H9 (cell line): ENCODE data around the gene DIAPH3. TPM values are rescaled to one million over a fixed set of nuclear protein-coding genes. Genes with fewer than 3 reads are reported as not detected.

Experiments used
- DNase-seq: peaks from one replicate; pipeline ENCODE4 v3.0.0-alpha.2; 2017
- H2AFZ ChIP-seq: one replicate; pipeline ENCODE4 v1.6.1; 2013; ENCODE audit warnings: mild to moderate bottlenecking, low read length, control low read depth, moderate library complexity
- H2AK5ac ChIP-seq: 2 replicates; pipeline ENCODE4 v1.6.1; 2013; ENCODE audit warnings: low read length, control low read depth, mixed read lengths; ENCODE audit not compliant: insufficient read length
- H2BK120ac ChIP-seq: one replicate; pipeline ENCODE4 v1.6.1; 2013; ENCODE audit warnings: low read depth, mild to moderate bottlenecking, low read length, control low read depth, inconsistent platforms; ENCODE audit not compliant: poor library complexity, severe bottlenecking
- H2BK12ac ChIP-seq: 2 replicates; pipeline ENCODE4 v1.6.1; 2013; ENCODE audit warnings: low read length, control low read depth, mixed read lengths, low read depth; ENCODE audit not compliant: insufficient read length
- H2BK15ac ChIP-seq: 2 replicates; pipeline ENCODE4 v1.6.1; 2013; ENCODE audit warnings: low read depth, low read length, control low read depth
- H2BK20ac ChIP-seq: one replicate; pipeline ENCODE4 v1.6.1; 2013; ENCODE audit warnings: low read depth, mild to moderate bottlenecking, low read length, control low read depth, inconsistent platforms; ENCODE audit not compliant: poor library complexity, severe bottlenecking
- H2BK5ac ChIP-seq: 2 replicates; pipeline ENCODE4 v1.6.1; 2013; ENCODE audit warnings: low read length, control low read depth, mixed read lengths; ENCODE audit not compliant: insufficient read length
- H3K14ac ChIP-seq: 2 replicates; pipeline ENCODE4 v1.6.1; 2013; ENCODE audit warnings: low read length, control low read depth; ENCODE audit not compliant: insufficient read depth
- H3K18ac ChIP-seq: 2 replicates; pipeline ENCODE4 v1.6.1; 2013; ENCODE audit warnings: low read depth, mild to moderate bottlenecking, mixed read lengths, low read length, control low read depth; ENCODE audit not compliant: insufficient read length
- H3K23ac ChIP-seq: 2 replicates; pipeline ENCODE4 v1.6.1; 2013; ENCODE audit warnings: low read length, control low read depth, mixed read lengths, low read depth; ENCODE audit not compliant: insufficient read length
- H3K23me2 ChIP-seq: 2 replicates; pipeline ENCODE4 v1.6.1; 2013; ENCODE audit warnings: low read depth, mild to moderate bottlenecking, mixed read lengths, low read length, control low read depth; ENCODE audit not compliant: insufficient read length, poor library complexity, severe bottlenecking
- H3K27ac ChIP-seq: 2 replicates; pipeline ENCODE4 v1.5.1; 2013; ENCODE audit warnings: low read length, control low read depth, mixed read lengths, low read depth; ENCODE audit not compliant: insufficient read length
- H3K27me3 ChIP-seq: 2 replicates; pipeline ENCODE4 v1.6.1; 2013; ENCODE audit warnings: low read length, control low read depth, inconsistent platforms; ENCODE audit not compliant: insufficient read depth
- H3K4ac ChIP-seq: 2 replicates; pipeline ENCODE4 v1.6.1; 2013; ENCODE audit warnings: low read depth, mild to moderate bottlenecking, control low read depth, inconsistent platforms, low read length, moderate library complexity
- H3K4me1 ChIP-seq: 2 replicates; pipeline ENCODE4 v1.6.1; 2013; ENCODE audit warnings: low read length, control low read depth, inconsistent platforms; ENCODE audit not compliant: insufficient read depth
- H3K4me2 ChIP-seq: 2 replicates; pipeline ENCODE4 v1.6.1; 2013; ENCODE audit warnings: low read length, control low read depth, mixed read lengths; ENCODE audit not compliant: insufficient read length, insufficient read depth
- H3K56ac ChIP-seq: 2 replicates; pipeline ENCODE4 v1.6.1; 2013; ENCODE audit warnings: low read depth, mild to moderate bottlenecking, mixed read lengths, low read length, control low read depth; ENCODE audit not compliant: insufficient read length
- H3K79me1 ChIP-seq: 2 replicates; pipeline ENCODE4 v1.6.1; 2013; ENCODE audit warnings: low read depth, mild to moderate bottlenecking, moderate library complexity, low read length, control low read depth, inconsistent platforms; ENCODE audit not compliant: insufficient read depth, poor library complexity, severe bottlenecking
- H3K79me2 ChIP-seq: 2 replicates; pipeline ENCODE4 v1.6.1; 2013; ENCODE audit warnings: low read length, control low read depth, inconsistent platforms; ENCODE audit not compliant: insufficient read depth
- H3K9ac ChIP-seq: 2 replicates; pipeline ENCODE4 v1.6.1; 2013; ENCODE audit warnings: low read length, control low read depth, mixed read lengths; ENCODE audit not compliant: insufficient read length; ENCODE audit errors: extremely low read depth
- H3K9me3 ChIP-seq: one replicate; pipeline ENCODE4 v1.6.1; 2013; ENCODE audit warnings: low read depth, low read length, inconsistent platforms; ENCODE audit not compliant: control insufficient read depth
- H3T11ph ChIP-seq: one replicate; pipeline ENCODE4 v1.6.1; 2013; ENCODE audit warnings: mild to moderate bottlenecking, low read length, control low read depth, inconsistent platforms
- H4K20me1 ChIP-seq: one replicate; pipeline ENCODE4 v1.6.1; 2013; ENCODE audit not compliant: control insufficient read depth, insufficient read length, insufficient read depth
- H4K5ac ChIP-seq: 2 replicates; pipeline ENCODE4 v1.6.1; 2013; ENCODE audit warnings: low read depth, mild to moderate bottlenecking, mixed read lengths, low read length, control low read depth; ENCODE audit not compliant: insufficient read length
- H4K8ac ChIP-seq: replicated peaks from 2 replicates; pipeline ENCODE4 v1.6.1; 2013; ENCODE audit warnings: low read length, control low read depth, mixed read lengths, low read depth; ENCODE audit not compliant: insufficient read length
- H4K91ac ChIP-seq: 2 replicates; pipeline ENCODE4 v1.6.1; 2013; ENCODE audit warnings: low read depth, mild to moderate bottlenecking, moderate library complexity, mixed read lengths, low read length, control low read depth; ENCODE audit not compliant: insufficient read length
- H3K27ac Mint-ChIP-seq, 3 experiments: 2 replicates in 2 of 3; 3 replicates in 1 of 3; pipeline ENCODE4 v1.8.0; 2020 to 2021; ENCODE audit warnings: mixed read lengths in 3 of 3, mild to moderate bottlenecking in 1 of 3, moderate library complexity in 1 of 3
- H3K27me3 Mint-ChIP-seq: 2 replicates; pipeline ENCODE4 v1.8.0; 2021; ENCODE audit warnings: low read depth, mild to moderate bottlenecking, moderate library complexity, mixed read lengths
- H3K36me3 Mint-ChIP-seq, 3 experiments: 2 replicates in 2 of 3; 3 replicates in 1 of 3; pipeline ENCODE4 v1.8.0; 2020 to 2021; ENCODE audit warnings: low read depth in 3 of 3, mixed read lengths in 3 of 3; ENCODE audit not compliant: insufficient read depth in 1 of 3
- H3K4me1 Mint-ChIP-seq, 2 experiments: 2 replicates each; pipeline ENCODE4 v1.8.0; 2020; ENCODE audit warnings: mixed read lengths in 2 of 2
- H3K4me3 Mint-ChIP-seq, 2 experiments: 2 replicates in 1 of 2; 3 replicates in 1 of 2; pipeline ENCODE4 v1.8.0; 2020 to 2021; ENCODE audit warnings: mild to moderate bottlenecking in 2 of 2, mixed read lengths in 2 of 2, moderate library complexity in 1 of 2
- H3K9me3 Mint-ChIP-seq, 2 experiments: 2 replicates in 1 of 2; 3 replicates in 1 of 2; pipeline ENCODE4 v1.8.0; 2020; ENCODE audit warnings: mild to moderate bottlenecking in 2 of 2, mixed read lengths in 2 of 2, moderate library complexity in 1 of 2
- WGBS: extraction: QIAGEN DNeasy Blood & Tissue Kit; methylation state at CpG from one replicate; pipeline ENCODE4 v1.1.7; 2013; ENCODE audit warnings: missing lambda C conversion rate, low lambda C conversion rate, mixed read lengths; ENCODE audit not compliant: insufficient read length; ENCODE audit errors: extremely low coverage; 5-methylcytosine and 5-hydroxymethylcytosine counted together
- total RNA-seq: library from RNA; stranded (reverse); gene quantifications from 2 replicates; pipeline ENCODE4 v1.2.1, GENCODE V29; 2021
- TF ChIP-seq, protein P1 (sequence below): fragments of 200-600 bp; sonication (generic); conservative IDR thresholded peaks from 3 replicates; pipeline ENCODE4 v1.8.0; 2021; ENCODE audit warnings: antibody characterized with exemption, mild to moderate bottlenecking

The DIAPH3 gene
- total RNA-seq, 1 experiment from 2014 or later, result 23.1 TPM

DNA sequence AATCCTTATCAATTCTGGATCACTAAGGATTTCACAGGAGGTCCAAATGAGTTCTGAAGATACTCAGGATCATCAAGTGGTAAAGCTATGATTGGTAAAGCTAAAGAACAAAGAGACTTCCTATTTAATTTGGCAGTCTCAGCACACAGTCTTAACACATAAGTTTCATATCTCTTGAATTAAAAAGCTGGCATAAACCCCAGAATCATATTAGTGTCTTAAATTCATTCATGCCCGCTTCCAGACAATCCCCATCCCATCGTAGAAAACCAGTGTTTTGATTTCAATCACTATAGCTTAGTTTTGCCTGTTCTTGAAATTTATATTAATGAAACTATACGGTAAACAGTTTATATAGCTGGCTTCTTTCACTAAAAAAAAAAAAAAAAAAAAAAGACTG lies 278.7 kb downstream of the DIAPH3 start:
- no peaks in the 10 kb centered on the region for H3K9me3 Mint-ChIP-seq
- Histone ChIP-seq H3K27ac (no peak overlapping the region), H2BK20ac (no peak overlapping the region), H3K18ac (no peak overlapping the region), H3K14ac (no peak overlapping the region), H3K4me1 (no peaks in the 10 kb centered on the region; the same call in 1 of the 2 replicates), H2AK5ac (no peak overlapping the region), H3K9me3 (no peaks in the 10 kb centered on the region), H2BK5ac (no peak overlapping the region), H3K23me2 (no peaks in the 10 kb centered on the region), H4K20me1 (no peaks in the 10 kb centered on the region), H4K5ac (no peak overlapping the region), H4K91ac (no peak overlapping the region), H2AFZ (no peak overlapping the region), H3K56ac (no peak overlapping the region), H4K8ac (no peak overlapping the region), H3T11ph (no peak overlapping the region), H2BK120ac (no peak overlapping the region), H3K4me2 (no peak overlapping the region), H3K9ac (no peak overlapping the region), H3K23ac (no peak overlapping the region), H3K4ac (no peak overlapping the region), H3K79me1 (no peaks in the 10 kb centered on the region), H2BK12ac (no peak overlapping the region), H2BK15ac (no peak overlapping the region), H3K27me3 (no peaks in the 10 kb centered on the region), H3K79me2 (no peaks in the 10 kb centered on the region)
- H3K4me3 Mint-ChIP-seq, result no peak overlapping the region
- no peaks in the 10 kb centered on the region for H3K4me1 Mint-ChIP-seq
- TF ChIP-seq, protein P1, sequence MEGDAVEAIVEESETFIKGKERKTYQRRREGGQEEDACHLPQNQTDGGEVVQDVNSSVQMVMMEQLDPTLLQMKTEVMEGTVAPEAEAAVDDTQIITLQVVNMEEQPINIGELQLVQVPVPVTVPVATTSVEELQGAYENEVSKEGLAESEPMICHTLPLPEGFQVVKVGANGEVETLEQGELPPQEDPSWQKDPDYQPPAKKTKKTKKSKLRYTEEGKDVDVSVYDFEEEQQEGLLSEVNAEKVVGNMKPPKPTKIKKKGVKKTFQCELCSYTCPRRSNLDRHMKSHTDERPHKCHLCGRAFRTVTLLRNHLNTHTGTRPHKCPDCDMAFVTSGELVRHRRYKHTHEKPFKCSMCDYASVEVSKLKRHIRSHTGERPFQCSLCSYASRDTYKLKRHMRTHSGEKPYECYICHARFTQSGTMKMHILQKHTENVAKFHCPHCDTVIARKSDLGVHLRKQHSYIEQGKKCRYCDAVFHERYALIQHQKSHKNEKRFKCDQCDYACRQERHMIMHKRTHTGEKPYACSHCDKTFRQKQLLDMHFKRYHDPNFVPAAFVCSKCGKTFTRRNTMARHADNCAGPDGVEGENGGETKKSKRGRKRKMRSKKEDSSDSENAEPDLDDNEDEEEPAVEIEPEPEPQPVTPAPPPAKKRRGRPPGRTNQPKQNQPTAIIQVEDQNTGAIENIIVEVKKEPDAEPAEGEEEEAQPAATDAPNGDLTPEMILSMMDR, result no peak
- no peak overlapping the region for H3K27ac Mint-ChIP-seq
- no peaks in the 10 kb centered on the region for H3K36me3 Mint-ChIP-seq
- no peak for DNase-seq
- no peaks in the 10 kb centered on the region for H3K27me3 Mint-ChIP-seq
- WGBS, result no CpG with 5 or more reads among the region's 3 CpGs
